GM23338 (cell line): ENCODE results near the gene PNPLA2. TPM values are rescaled to one million over a fixed set of nuclear protein-coding genes. Genes with fewer than 3 reads are reported as not detected.

ENCODE experiments used
- ATAC-seq: fragments of 200-7000 bp; cut with Tn5 transposase; 3 replicates; pipeline ENCODE4 v1.9.1; 2020
- DNase-seq: peaks from one replicate; pipeline ENCODE4 v3.0.0-alpha.2; 2015; ENCODE audit warnings: low spot score
- H2AFZ ChIP-seq: fragments of 200-600 bp; sonication (generic); 2 replicates; pipeline ENCODE4 v1.8.0; 2016; ENCODE audit warnings: antibody characterized with exemption, mild to moderate bottlenecking, moderate library complexity
- H3F3A ChIP-seq: fragments of 200-600 bp; sonication (generic); replicated peaks from 2 replicates; pipeline ENCODE4 v1.8.0; 2017; ENCODE audit warnings: antibody characterized with exemption, mixed run types, low read depth
- H3K27ac ChIP-seq: fragments of 200-600 bp; sonication (generic); 2 replicates; pipeline ENCODE4 v1.6.1; 2016; ENCODE audit warnings: low read depth
- H3K27me3 ChIP-seq: fragments of 200-600 bp; sonication (generic); 2 replicates; pipeline ENCODE4 v1.8.0; 2016; ENCODE audit warnings: mild to moderate bottlenecking, mixed run types, moderate library complexity; ENCODE audit not compliant: insufficient read depth
- H3K36me3 ChIP-seq: fragments of 200-600 bp; sonication (generic); 2 replicates; pipeline ENCODE4 v1.8.0; 2016; ENCODE audit warnings: mild to moderate bottlenecking; ENCODE audit not compliant: insufficient read depth
- H3K4me1 ChIP-seq: fragments of 200-600 bp; sonication (generic); 2 replicates; pipeline ENCODE4 v1.8.0; 2016; ENCODE audit warnings: mild to moderate bottlenecking, moderate library complexity; ENCODE audit not compliant: insufficient read depth
- H3K4me2 ChIP-seq: fragments of 200-600 bp; sonication (generic); 2 replicates; pipeline ENCODE4 v1.7.1; 2017; ENCODE audit warnings: mixed run types
- H3K4me3 ChIP-seq: fragments of 200-600 bp; sonication (generic); 2 replicates; pipeline ENCODE4 v1.6.1; 2016; ENCODE audit warnings: mixed run types
- H3K79me2 ChIP-seq: fragments of 200-600 bp; sonication (generic); replicated peaks from 2 replicates; pipeline ENCODE4 v1.8.0; 2017; ENCODE audit warnings: mild to moderate bottlenecking; ENCODE audit not compliant: insufficient read depth
- H3K9me2 ChIP-seq: fragments of 200-600 bp; sonication (generic); 2 replicates; pipeline ENCODE4 v1.8.0; 2017; ENCODE audit not compliant: insufficient read depth
- H4K20me1 ChIP-seq: fragments of 200-600 bp; sonication (generic); replicated peaks from 2 replicates; pipeline ENCODE4 v1.8.0; 2017; ENCODE audit warnings: mild to moderate bottlenecking; ENCODE audit not compliant: insufficient read depth
- H3K27ac Mint-ChIP-seq: 2 replicates; pipeline ENCODE4 v1.8.0; 2020; ENCODE audit warnings: inconsistent platforms, mild to moderate bottlenecking, moderate library complexity, mixed read lengths
- H3K27me3 Mint-ChIP-seq: 3 replicates; pipeline ENCODE4 v1.8.0; 2022; ENCODE audit warnings: low read depth, mild to moderate bottlenecking, moderate library complexity, mixed read lengths, inconsistent platforms; ENCODE audit not compliant: insufficient read depth, poor library complexity
- H3K36me3 Mint-ChIP-seq: 3 replicates; pipeline ENCODE4 v1.8.0; 2021; ENCODE audit warnings: low read depth, mild to moderate bottlenecking, inconsistent platforms, moderate library complexity, mixed read lengths
- H3K4me1 Mint-ChIP-seq: 3 replicates; pipeline ENCODE4 v1.8.0; 2020; ENCODE audit warnings: mild to moderate bottlenecking, inconsistent platforms, mixed read lengths
- H3K4me3 Mint-ChIP-seq: 3 replicates; pipeline ENCODE4 v1.8.0; 2021; ENCODE audit warnings: moderate library complexity, mild to moderate bottlenecking, inconsistent platforms, mixed read lengths
- H3K9me3 Mint-ChIP-seq: 3 replicates; pipeline ENCODE4 v1.8.0; 2020; ENCODE audit warnings: moderate library complexity, mild to moderate bottlenecking, inconsistent platforms, mixed read lengths
- NANOG ChIP-seq: IDR thresholded peaks from 2 replicates; pipeline ENCODE4 v1.6.1; 2016; ENCODE audit warnings: antibody characterized with exemption, borderline replicate concordance
- POLR2AphosphoS5 ChIP-seq: IDR thresholded peaks from 2 replicates; pipeline ENCODE4 v1.6.1; 2016; ENCODE audit warnings: antibody characterized with exemption, low read depth
- ZNF114 ChIP-seq: fragments of 250-450 bp; sonication (Bioruptor Pico); IDR thresholded peaks from 2 replicates; pipeline ENCODE4 v1.5.0; 2020; ENCODE audit warnings: mild to moderate bottlenecking, moderate library complexity
- ZNF331 ChIP-seq: fragments of 250-450 bp; sonication (Bioruptor Pico); IDR thresholded peaks from 2 replicates; pipeline ENCODE4 v1.5.0; 2020; ENCODE audit warnings: low read depth, mild to moderate bottlenecking, moderate library complexity
- polyA plus RNA-seq: library from polyadenylated mRNA; unstranded; fragments of >200 nt; fragmentation: Nextera tagmentation; extraction: Ambion mirVana; gene quantifications from 2 replicates; pipeline ENCODE4 v1.2.1, GENCODE V29; 2016
- total RNA-seq: library from RNA; depleted of rRNA; stranded (reverse); fragments of >200 nt; shearing (Covaris generic); gene quantifications from 2 replicates; pipeline ENCODE4 v1.2.3, GENCODE V29; 2014
- TF ChIP-seq, protein P1 (sequence below): fragments of 250-450 bp; sonication (Bioruptor Pico); IDR thresholded peaks from 2 replicates; pipeline ENCODE4 v1.5.0; 2020; ENCODE audit warnings: mild to moderate bottlenecking, moderate library complexity
- TF ChIP-seq, protein P2 (sequence below): IDR thresholded peaks from one replicate; pipeline ENCODE4 v1.6.1; 2018; ENCODE audit warnings: antibody characterized with exemption; ENCODE audit not compliant: unreplicated experiment
- TF ChIP-seq, protein P3 (sequence below), 2 experiments: fragments of 200-600 bp in 1 of 2; sonication (generic) in 1 of 2; conservative IDR thresholded peaks; 2 replicates each; pipeline versions ENCODE4 v1.5.1 to v1.6.1; 2016 to 2017; ENCODE audit warnings: antibody characterized with exemption in 2 of 2, low read depth in 2 of 2, mild to moderate bottlenecking in 2 of 2, moderate library complexity in 1 of 2

The PNPLA2 gene
- total and polyA plus RNA-seq, 2 experiments from 2014 or later, result 31.1 to 45.6 TPM

DNA sequence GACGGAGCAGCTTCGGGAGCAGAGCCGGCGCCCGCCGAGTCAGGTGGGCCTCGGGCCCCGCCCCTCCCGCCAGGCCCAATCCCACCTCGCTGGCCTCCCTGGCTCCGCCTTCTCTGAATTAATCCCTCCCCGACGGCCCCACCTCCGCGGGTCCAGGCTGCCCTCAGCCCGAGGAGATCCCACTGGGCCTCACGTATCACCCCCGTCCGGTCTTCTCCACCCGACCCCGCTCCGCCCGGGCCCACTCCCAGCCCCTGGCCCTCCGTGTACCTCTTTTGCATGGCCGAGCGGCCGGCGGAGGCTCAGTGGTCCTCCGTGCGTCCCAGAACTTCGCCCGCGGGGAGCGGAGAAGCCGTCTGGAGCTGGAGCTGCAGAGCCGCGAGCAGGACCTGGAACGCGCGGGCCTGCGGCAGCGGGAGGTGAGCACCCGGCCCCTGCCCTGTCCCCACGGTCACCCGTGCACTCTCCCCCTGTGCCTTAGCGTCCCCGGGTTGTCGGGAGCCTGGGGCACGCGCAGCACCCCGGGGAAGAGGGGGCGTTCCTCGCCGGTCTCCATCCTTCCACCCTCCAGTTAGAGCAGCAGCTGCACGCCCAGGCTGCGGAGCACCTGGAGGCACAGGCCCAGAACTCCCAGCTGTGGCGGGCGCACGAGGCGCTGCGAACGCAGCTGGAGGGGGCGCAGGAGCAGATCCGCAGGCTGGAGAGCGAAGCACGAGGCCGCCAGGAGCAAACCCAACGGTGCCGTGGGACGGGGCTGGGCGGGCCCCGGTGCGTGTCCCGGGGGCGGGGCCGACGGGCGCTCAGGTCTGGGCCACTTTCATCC is 11.8 kb downstream of the PNPLA2 start:
- peak; percentile 51 for ATAC-seq

DNA sequence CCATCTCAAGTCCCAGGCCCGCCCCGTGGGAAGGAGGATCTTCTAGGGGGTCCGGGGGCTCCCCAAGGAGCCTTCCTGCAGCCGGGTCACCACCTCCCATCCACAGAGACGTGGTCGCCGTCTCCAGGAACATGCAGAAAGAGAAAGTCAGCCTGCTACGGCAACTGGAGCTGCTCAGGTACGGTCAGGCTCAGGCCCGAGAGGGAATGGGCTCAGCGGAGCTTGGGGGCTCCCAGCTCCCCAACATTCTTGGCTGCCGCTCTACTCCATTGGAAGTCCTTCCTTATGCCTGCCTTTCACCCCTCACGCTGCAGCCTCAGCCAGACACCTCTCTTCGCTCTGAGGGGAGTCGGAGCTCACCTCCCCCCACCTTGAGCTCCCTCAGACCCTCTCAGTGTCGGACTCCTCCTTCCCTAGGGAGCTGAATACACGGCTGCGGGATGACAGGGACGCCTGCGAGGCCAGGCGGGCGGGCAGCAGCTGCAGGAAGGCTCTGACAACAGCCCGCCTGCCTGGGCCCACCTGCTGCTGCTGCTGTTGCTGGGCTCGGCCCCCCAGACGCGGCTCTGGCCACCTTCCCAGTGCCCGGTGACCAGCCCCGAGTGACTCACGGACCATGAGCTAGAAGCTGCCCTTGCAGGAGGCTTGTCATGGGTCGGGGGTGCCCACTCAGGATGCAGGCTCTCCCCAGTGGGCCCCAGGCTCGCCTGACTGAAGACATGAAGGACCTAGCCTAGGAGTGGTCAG is 12.6 kb downstream of the PNPLA2 start:
- peaks cover 43% of the 10 kb centered on the region for H3K4me1 Mint-ChIP-seq
- Histone ChIP-seq H3K79me2 (0 out of 2 replicates have a peak, but pooled peaks cover 5% of the 10 kb centered on the region), H3K36me3 (no peaks in the 10 kb centered on the region), H2AFZ (no peak overlapping the region), H3K9me2 (no peaks in the 10 kb centered on the region), H3K4me1 (peaks cover 34% of the 10 kb centered on the region), H3F3A (peaks cover 26% of the 10 kb centered on the region), H3K27me3 (peaks cover 28% of the 10 kb centered on the region), H3K27ac (no peak overlapping the region), H3K4me3 (peak overlapping the region; percentile 89), H3K4me2 (peak overlapping the region; percentile 98), H4K20me1 (peaks cover 9% of the 10 kb centered on the region; the same call in 1 of the 2 replicates)
- H3K9me3 Mint-ChIP-seq, result no peaks in the 10 kb centered on the region; the same call in 2 of the 3 replicates
- peak overlapping the region; percentile 70 for H3K4me3 Mint-ChIP-seq
- H3K36me3 Mint-ChIP-seq, result no peaks in the 10 kb centered on the region
- DNase-seq, result no peak
- peaks cover 62% of the 10 kb centered on the region for H3K27me3 Mint-ChIP-seq
- no peak overlapping the region for H3K27ac Mint-ChIP-seq
- ATAC-seq, result no peak
- TF ChIP-seq ZNF331 (no peak), ZNF114 (CRISPR knock-in tag) (no peak)
- TF ChIP-seq, protein P1, sequence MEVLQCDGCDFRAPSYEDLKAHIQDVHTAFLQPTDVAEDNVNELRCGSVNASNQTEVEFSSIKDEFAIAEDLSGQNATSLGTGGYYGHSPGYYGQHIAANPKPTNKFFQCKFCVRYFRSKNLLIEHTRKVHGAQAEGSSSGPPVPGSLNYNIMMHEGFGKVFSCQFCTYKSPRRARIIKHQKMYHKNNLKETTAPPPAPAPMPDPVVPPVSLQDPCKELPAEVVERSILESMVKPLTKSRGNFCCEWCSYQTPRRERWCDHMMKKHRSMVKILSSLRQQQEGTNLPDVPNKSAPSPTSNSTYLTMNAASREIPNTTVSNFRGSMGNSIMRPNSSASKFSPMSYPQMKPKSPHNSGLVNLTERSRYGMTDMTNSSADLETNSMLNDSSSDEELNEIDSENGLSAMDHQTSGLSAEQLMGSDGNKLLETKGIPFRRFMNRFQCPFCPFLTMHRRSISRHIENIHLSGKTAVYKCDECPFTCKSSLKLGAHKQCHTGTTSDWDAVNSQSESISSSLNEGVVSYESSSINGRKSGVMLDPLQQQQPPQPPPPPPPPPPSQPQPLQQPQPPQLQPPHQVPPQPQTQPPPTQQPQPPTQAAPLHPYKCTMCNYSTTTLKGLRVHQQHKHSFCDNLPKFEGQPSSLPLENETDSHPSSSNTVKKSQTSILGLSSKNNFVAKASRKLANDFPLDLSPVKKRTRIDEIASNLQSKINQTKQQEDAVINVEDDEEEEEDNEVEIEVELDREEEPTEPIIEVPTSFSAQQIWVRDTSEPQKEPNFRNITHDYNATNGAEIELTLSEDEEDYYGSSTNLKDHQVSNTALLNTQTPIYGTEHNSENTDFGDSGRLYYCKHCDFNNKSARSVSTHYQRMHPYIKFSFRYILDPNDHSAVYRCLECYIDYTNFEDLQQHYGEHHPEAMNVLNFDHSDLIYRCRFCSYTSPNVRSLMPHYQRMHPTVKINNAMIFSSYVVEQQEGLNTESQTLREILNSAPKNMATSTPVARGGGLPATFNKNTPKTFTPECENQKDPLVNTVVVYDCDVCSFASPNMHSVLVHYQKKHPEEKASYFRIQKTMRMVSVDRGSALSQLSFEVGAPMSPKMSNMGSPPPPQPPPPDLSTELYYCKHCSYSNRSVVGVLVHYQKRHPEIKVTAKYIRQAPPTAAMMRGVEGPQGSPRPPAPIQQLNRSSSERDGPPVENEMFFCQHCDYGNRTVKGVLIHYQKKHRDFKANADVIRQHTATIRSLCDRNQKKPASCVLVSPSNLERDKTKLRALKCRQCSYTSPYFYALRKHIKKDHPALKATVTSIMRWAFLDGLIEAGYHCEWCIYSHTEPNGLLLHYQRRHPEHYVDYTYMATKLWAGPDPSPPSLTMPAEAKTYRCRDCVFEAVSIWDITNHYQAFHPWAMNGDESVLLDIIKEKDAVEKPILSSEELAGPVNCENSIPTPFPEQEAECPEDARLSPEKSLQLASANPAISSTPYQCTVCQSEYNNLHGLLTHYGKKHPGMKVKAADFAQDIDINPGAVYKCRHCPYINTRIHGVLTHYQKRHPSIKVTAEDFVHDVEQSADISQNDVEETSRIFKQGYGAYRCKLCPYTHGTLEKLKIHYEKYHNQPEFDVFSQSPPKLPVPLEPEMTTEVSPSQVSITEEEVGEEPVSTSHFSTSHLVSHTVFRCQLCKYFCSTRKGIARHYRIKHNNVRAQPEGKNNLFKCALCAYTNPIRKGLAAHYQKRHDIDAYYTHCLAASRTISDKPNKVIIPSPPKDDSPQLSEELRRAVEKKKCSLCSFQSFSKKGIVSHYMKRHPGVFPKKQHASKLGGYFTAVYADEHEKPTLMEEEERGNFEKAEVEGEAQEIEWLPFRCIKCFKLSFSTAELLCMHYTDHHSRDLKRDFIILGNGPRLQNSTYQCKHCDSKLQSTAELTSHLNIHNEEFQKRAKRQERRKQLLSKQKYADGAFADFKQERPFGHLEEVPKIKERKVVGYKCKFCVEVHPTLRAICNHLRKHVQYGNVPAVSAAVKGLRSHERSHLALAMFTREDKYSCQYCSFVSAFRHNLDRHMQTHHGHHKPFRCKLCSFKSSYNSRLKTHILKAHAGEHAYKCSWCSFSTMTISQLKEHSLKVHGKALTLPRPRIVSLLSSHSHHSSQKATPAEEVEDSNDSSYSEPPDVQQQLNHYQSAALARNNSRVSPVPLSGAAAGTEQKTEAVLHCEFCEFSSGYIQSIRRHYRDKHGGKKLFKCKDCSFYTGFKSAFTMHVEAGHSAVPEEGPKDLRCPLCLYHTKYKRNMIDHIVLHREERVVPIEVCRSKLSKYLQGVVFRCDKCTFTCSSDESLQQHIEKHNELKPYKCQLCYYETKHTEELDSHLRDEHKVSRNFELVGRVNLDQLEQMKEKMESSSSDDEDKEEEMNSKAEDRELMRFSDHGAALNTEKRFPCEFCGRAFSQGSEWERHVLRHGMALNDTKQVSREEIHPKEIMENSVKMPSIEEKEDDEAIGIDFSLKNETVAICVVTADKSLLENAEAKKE (CRISPR knock-in tag), result no peak
- TF ChIP-seq, protein P2, sequence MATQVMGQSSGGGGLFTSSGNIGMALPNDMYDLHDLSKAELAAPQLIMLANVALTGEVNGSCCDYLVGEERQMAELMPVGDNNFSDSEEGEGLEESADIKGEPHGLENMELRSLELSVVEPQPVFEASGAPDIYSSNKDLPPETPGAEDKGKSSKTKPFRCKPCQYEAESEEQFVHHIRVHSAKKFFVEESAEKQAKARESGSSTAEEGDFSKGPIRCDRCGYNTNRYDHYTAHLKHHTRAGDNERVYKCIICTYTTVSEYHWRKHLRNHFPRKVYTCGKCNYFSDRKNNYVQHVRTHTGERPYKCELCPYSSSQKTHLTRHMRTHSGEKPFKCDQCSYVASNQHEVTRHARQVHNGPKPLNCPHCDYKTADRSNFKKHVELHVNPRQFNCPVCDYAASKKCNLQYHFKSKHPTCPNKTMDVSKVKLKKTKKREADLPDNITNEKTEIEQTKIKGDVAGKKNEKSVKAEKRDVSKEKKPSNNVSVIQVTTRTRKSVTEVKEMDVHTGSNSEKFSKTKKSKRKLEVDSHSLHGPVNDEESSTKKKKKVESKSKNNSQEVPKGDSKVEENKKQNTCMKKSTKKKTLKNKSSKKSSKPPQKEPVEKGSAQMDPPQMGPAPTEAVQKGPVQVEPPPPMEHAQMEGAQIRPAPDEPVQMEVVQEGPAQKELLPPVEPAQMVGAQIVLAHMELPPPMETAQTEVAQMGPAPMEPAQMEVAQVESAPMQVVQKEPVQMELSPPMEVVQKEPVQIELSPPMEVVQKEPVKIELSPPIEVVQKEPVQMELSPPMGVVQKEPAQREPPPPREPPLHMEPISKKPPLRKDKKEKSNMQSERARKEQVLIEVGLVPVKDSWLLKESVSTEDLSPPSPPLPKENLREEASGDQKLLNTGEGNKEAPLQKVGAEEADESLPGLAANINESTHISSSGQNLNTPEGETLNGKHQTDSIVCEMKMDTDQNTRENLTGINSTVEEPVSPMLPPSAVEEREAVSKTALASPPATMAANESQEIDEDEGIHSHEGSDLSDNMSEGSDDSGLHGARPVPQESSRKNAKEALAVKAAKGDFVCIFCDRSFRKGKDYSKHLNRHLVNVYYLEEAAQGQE, result no peak
- TF ChIP-seq, protein P3, sequence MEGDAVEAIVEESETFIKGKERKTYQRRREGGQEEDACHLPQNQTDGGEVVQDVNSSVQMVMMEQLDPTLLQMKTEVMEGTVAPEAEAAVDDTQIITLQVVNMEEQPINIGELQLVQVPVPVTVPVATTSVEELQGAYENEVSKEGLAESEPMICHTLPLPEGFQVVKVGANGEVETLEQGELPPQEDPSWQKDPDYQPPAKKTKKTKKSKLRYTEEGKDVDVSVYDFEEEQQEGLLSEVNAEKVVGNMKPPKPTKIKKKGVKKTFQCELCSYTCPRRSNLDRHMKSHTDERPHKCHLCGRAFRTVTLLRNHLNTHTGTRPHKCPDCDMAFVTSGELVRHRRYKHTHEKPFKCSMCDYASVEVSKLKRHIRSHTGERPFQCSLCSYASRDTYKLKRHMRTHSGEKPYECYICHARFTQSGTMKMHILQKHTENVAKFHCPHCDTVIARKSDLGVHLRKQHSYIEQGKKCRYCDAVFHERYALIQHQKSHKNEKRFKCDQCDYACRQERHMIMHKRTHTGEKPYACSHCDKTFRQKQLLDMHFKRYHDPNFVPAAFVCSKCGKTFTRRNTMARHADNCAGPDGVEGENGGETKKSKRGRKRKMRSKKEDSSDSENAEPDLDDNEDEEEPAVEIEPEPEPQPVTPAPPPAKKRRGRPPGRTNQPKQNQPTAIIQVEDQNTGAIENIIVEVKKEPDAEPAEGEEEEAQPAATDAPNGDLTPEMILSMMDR (conservative IDR thresholded peaks at IDR 0.05; ENCODE audit: low read depth in 2 of 2), result no peak

More for the DNA sequence above, 11.8 kb downstream of the PNPLA2 start:
- peaks cover 43% of the 10 kb centered on the region for H3K4me1 Mint-ChIP-seq
- Histone ChIP-seq H3K4me2 (peak overlapping the region; percentile 98), H3F3A (peaks cover 26% of the 10 kb centered on the region), H3K4me3 (peak overlapping the region; percentile 89), H3K79me2 (0 out of 2 replicates have a peak, but pooled peaks cover 5% of the 10 kb centered on the region), H3K4me1 (peaks cover 34% of the 10 kb centered on the region), H3K27me3 (peaks cover 28% of the 10 kb centered on the region), H3K27ac (no peak overlapping the region), H2AFZ (peak overlapping the region; percentile 63; the same call in 1 of the 2 replicates), H3K36me3 (no peaks in the 10 kb centered on the region), H4K20me1 (peaks cover 9% of the 10 kb centered on the region; the same call in 1 of the 2 replicates), H3K9me2 (no peaks in the 10 kb centered on the region)
- H3K36me3 Mint-ChIP-seq, result no peaks in the 10 kb centered on the region
- H3K27ac Mint-ChIP-seq, result no peak overlapping the region
- peak; percentile 95 for DNase-seq
- peak overlapping the region; percentile 64 for H3K4me3 Mint-ChIP-seq
- TF ChIP-seq NANOG (no peak), ZNF114 (CRISPR knock-in tag) (no peak), ZNF331 (no peak), POLR2AphosphoS5 (peak; percentile 83)
- no peaks in the 10 kb centered on the region; the same call in 2 of the 3 replicates for H3K9me3 Mint-ChIP-seq
- H3K27me3 Mint-ChIP-seq, result peaks cover 63% of the 10 kb centered on the region
